Stimulated activated CD4-positive, alpha-beta T cell treated with anti-CD3 and anti-CD28 coated beads, Interleukin-15, amount 100 ng/mL, for 1 hour (primary cell): ENCODE results near the gene HDAC8.

Experiments used
- DNase-seq, 2 donors: peaks; one replicate each; pipeline ENCODE4 v3.0.0-alpha.2; 2020; ENCODE audit warnings: low read depth in 1 of 2, low spot score in 1 of 2

HDAC8 gene

DNA sequence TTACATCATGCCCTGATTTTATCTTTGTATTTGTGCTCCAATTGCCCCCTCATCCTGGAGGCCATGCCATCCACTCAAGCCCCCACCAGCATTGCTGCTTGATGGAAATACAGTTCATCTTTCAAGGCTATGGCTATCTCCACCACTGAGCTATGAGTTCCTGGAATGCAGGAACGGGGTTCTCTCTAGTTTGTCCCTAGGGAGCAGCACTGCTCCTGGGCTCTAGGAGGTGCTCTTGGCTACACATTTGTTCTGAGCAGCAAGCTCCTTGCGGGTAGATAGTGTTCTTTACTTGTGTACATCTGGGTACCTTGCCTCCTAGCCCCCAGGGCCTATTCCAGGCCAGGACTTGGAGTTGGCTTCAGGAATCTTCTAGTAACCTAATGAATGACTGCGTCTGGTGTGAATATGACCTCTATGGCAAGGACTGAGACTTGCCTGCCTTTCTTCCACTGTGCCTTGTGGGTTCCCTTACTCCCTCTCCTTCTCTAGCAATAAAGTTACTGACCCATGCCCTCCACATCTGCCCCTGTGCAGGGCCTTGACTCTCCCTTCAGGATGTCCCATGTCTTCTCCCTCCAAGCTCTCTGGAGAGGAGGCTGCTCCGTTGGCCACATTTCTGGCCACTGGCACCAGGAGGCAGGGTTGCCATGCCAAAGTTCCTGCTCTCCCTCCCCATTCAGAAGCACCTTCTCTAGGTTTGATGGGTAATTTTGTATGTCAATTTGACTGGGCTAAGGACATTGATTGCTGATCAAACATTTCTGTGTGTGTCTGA is 274.5 kb downstream of the HDAC8 start:
- DNase-seq, result no peak

DNA sequence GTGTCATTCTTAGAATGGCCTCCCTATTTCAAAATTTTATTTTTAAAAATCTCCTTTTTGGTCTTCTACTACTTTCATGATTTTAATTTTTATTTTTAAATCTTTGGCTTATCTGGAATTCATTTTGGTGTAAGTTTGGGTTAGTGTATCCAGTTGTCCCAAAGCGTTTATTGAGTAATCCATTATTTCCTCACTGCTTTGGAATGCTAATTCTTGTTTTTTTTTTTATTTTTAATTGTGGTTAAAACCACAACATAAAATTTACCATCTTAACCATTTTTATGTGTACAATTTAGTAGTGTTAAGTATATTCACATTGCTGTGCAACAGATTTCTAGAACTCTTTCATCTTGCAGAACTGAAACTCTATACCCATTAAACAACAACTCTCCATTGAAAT is 275.7 kb downstream of the HDAC8 start:
- no peak for DNase-seq

DNA sequence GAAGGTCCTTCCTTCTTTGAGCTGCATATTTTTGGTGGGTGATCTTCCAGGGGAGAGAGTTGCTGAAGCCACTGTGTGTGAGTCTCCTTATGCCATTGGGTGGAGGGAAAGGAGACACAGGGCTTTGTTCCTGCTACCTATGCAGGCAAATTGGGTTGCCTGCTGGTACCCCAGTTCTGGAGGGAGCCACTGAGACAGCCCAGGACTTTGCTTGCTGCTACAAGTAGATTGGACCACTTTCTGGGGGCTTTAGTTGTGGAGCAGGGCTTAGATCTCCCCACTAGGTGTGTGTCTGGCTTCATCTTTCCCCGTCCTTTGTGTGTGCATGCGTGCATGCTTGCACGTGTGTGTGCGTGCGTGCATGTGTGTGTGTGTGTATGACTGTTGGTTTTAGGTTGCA is 276.9 kb downstream of the HDAC8 start:
- no peak for DNase-seq

DNA sequence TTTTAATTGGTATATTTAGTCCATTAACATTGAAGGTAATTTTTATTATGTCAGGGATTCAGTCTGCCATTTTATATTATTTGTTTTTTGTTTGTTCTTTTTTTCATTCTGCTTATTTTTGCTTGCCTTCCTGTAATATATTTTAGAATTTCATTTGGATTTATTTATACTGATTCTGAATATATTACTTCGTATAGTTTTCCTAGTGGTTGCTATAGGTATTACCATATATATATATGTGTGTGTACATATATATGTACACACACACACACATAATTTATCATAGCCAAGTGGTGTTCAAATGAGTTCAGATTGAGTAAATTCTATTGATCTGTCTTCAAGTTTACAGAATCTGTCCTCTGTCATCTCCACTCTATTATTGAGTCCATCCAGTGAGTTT is 278.1 kb downstream of the HDAC8 start:
- no peak for DNase-seq

DNA sequence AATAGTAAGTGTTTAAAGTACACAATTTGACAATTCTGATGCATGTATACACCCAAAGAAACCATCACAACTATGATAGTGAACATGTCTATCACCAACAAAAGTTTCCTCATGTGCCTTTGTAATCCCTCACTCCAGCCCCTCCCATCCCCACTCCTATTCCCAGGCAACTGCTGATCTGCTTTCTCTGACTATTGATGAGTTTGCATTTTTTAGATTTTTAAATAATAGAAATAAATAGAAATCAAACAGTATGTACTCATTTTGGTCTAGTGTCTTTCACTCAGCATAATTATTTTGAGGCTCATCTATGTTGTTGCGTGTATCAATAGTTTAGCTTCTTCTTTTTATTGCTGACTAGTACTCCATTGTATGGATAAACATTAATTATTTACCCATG is 290.3 kb downstream of the HDAC8 start:
- DNase-seq, result no peak

DNA sequence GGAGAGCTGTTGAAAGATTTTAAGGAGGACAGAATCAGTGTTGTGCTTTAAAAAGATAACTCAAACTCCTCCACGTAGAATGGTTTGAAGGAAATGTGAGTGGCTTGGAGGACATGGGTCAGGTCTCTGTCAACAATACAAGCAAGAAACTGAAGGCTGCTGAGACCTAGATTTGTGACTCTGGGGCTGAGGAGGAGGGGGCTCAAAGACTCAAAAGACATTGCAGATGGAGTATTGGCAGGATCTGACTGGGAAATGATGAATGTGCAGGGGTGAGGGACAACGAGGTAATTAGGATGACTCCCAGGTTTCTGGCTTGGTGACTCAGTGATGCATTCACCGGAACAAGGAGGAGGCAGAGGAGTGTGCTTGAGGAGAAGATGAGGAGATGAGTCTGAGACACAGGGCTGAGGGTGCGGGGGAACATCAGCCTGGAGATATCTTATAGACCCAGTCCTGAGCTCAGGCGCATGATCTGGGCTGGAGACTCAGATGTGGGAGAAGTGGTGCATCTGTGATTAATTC is 292.3 kb downstream of the HDAC8 start:
- DNase-seq, result no peak
